IMR-90 (cell line): Measurements from ENCODE around the gene JPT2. TPM values are rescaled to one million over a fixed set of nuclear protein-coding genes. Genes with fewer than 3 reads are reported as not detected.

Source experiments
- ATAC-seq: fragments of 200-7000 bp; cut with Tn5 transposase; 2 replicates; pipeline ENCODE4 v1.9.1; 2020; ENCODE audit warnings: low read depth, mild to moderate bottlenecking, moderate library complexity
- BruUV-seq: library from RNA; stranded (reverse); fragments of 400-500 nt; replicated peaks from 2 replicates; lab custom pipeline; 2021; lab: Mats Ljungman, UMichigan
- CTCF ChIA-PET: fragments of 300-600 bp; formaldehyde crosslinking; extraction: SDS; loops from one replicate; lab custom pipeline; 2021; ENCODE audit warnings: antibody characterized with exemption; lab: Yijun Ruan, JAX
- POLR2A ChIA-PET: fragments of 300-600 bp; sonication (Branson Sonifier 250); formaldehyde crosslinking; loops from one replicate; lab custom pipeline; 2022; ENCODE audit warnings: antibody characterized with exemption; ENCODE audit not compliant: unreplicated experiment; lab: Charles Lee
- DNase-seq: peaks from one replicate; pipeline ENCODE4 v3.0.0; 2013
- H2AFZ ChIP-seq: replicated peaks from 2 replicates; pipeline ENCODE3; 2013; ENCODE audit warnings: low read length, mild to moderate bottlenecking; ENCODE audit not compliant: poor library complexity
- H2AK5ac ChIP-seq: 2 replicates; pipeline ENCODE4 v1.6.1; 2013; ENCODE audit warnings: low read depth, low read length, inconsistent platforms
- H2AK9ac ChIP-seq: replicated peaks from 2 replicates; pipeline ENCODE3; 2013; ENCODE audit warnings: mild to moderate bottlenecking, low read depth, low read length, moderate library complexity; ENCODE audit not compliant: poor library complexity
- H2BK120ac ChIP-seq: 2 replicates; pipeline ENCODE4 v1.6.1; 2013; ENCODE audit warnings: low read depth, low read length, inconsistent platforms
- H2BK15ac ChIP-seq: 3 replicates; pipeline ENCODE4 v1.6.1; 2013; ENCODE audit warnings: low read depth, low read length, inconsistent platforms
- H2BK20ac ChIP-seq: 2 replicates; pipeline ENCODE4 v1.6.1; 2013; ENCODE audit warnings: low read depth, mild to moderate bottlenecking, inconsistent platforms, low read length, moderate library complexity
- H2BK5ac ChIP-seq: 2 replicates; pipeline ENCODE4 v1.6.1; 2013; ENCODE audit warnings: mild to moderate bottlenecking, low read depth, low read length, inconsistent platforms; ENCODE audit not compliant: poor library complexity, severe bottlenecking
- H3K14ac ChIP-seq: replicated peaks from 2 replicates; pipeline ENCODE4 v1.6.1; 2013; ENCODE audit warnings: low read depth, low read length, inconsistent platforms
- H3K18ac ChIP-seq: 2 replicates; pipeline ENCODE4 v1.6.1; 2013; ENCODE audit warnings: low read depth, low read length, control low read depth
- H3K23ac ChIP-seq: 2 replicates; pipeline ENCODE4 v1.6.1; 2013; ENCODE audit warnings: low read depth, low read length, inconsistent platforms
- H3K27ac ChIP-seq: 2 replicates; pipeline ENCODE4 v1.5.1; 2013; ENCODE audit warnings: mild to moderate bottlenecking, control low read depth, low read length; ENCODE audit not compliant: insufficient read depth
- H3K27me3 ChIP-seq: 2 replicates; pipeline ENCODE4 v1.6.1; 2013; ENCODE audit warnings: low read length; ENCODE audit not compliant: control insufficient read depth, insufficient read depth
- H3K36me3 ChIP-seq: 2 replicates; pipeline ENCODE4 v1.6.1; 2013; ENCODE audit warnings: low read length, mixed read lengths; ENCODE audit not compliant: control insufficient read depth, insufficient read depth
- H3K4ac ChIP-seq: 2 replicates; pipeline ENCODE4 v1.6.1; 2013; ENCODE audit warnings: low read depth, low read length, inconsistent platforms
- H3K4me1 ChIP-seq: 2 replicates; pipeline ENCODE4 v1.6.1; 2013; ENCODE audit warnings: low read length, mixed read lengths; ENCODE audit not compliant: control insufficient read depth, insufficient read depth
- H3K4me2 ChIP-seq: 2 replicates; pipeline ENCODE4 v1.6.1; 2013; ENCODE audit warnings: low read depth, mild to moderate bottlenecking, control low read depth, low read length, moderate library complexity
- H3K4me3 ChIP-seq: 2 replicates; pipeline ENCODE4 v1.5.1; 2013; ENCODE audit warnings: low read depth, mild to moderate bottlenecking, control low read depth, low read length, moderate library complexity; ENCODE audit not compliant: insufficient read depth
- H3K56ac ChIP-seq: 2 replicates; pipeline ENCODE4 v1.6.1; 2013; ENCODE audit warnings: low read length, inconsistent platforms; ENCODE audit not compliant: insufficient read depth; ENCODE audit errors: extremely low read depth
- H3K79me1 ChIP-seq, 2 experiments: 2 replicates each; pipeline ENCODE4 v1.6.1; 2013; ENCODE audit warnings: low read length in 2 of 2, inconsistent platforms in 1 of 2, low read depth in 1 of 2
- H3K9ac ChIP-seq: 2 replicates; pipeline ENCODE4 v1.6.1; 2013; ENCODE audit warnings: low read depth, low read length, control low read depth
- H3K9me1 ChIP-seq: 2 replicates; pipeline ENCODE4 v1.6.1; 2013; ENCODE audit warnings: low read length, inconsistent platforms; ENCODE audit not compliant: insufficient read depth
- H3K9me3 ChIP-seq: 2 replicates; pipeline ENCODE4 v1.6.1; 2013; ENCODE audit warnings: low read length; ENCODE audit not compliant: control insufficient read depth, insufficient read depth
- H4K20me1 ChIP-seq: 2 replicates; pipeline ENCODE4 v1.6.1; 2013; ENCODE audit warnings: low read length, inconsistent platforms; ENCODE audit not compliant: insufficient read depth
- H4K5ac ChIP-seq: 2 replicates; pipeline ENCODE4 v1.6.1; 2013; ENCODE audit warnings: mild to moderate bottlenecking, low read depth, low read length, control low read depth
- H4K8ac ChIP-seq, 2 experiments: 2 replicates each; pipeline ENCODE4 v1.6.1; 2013; ENCODE audit warnings: low read depth in 2 of 2, low read length in 2 of 2, control low read depth in 1 of 2, inconsistent platforms in 1 of 2
- H4K91ac ChIP-seq: 2 replicates; pipeline ENCODE4 v1.6.1; 2013; ENCODE audit warnings: low read depth, low read length, inconsistent platforms; ENCODE audit not compliant: insufficient read depth
- BHLHE40 ChIP-seq: fragments of 150-350 bp; IDR thresholded peaks from 2 replicates; pipeline ENCODE4 v1.6.1; 2016; ENCODE audit warnings: mild to moderate bottlenecking, low read depth, low read length
- CEBPB ChIP-seq: IDR thresholded peaks from 2 replicates; pipeline ENCODE4 v1.6.1; 2012; ENCODE audit warnings: low read depth, low read length, improper control_type of control experiment
- FOS ChIP-seq: fragments of 150-350 bp; IDR thresholded peaks from 2 replicates; pipeline ENCODE4 v1.6.1; 2016; ENCODE audit warnings: low read depth, low read length
- NFE2L2 ChIP-seq: fragments of 150-350 bp; IDR thresholded peaks from 2 replicates; pipeline ENCODE4 v1.6.1; 2016; ENCODE audit warnings: low read depth, mild to moderate bottlenecking, low read length
- WGBS, 2 experiments: methylation state at CpG; one replicate each; pipeline versions ENCODE4 v1.1.5 to v1.1.7; 2013; ENCODE audit warnings: missing lambda C conversion rate in 2 of 2; ENCODE audit not compliant: insufficient read length in 1 of 2; ENCODE audit errors: extremely low coverage in 2 of 2; 5-methylcytosine and 5-hydroxymethylcytosine counted together
- dilution Hi-C: fragments of 300-500 bp; cut with HindIII; formaldehyde crosslinking; loops from one replicate; pipeline ENCODE4 v1.14.3; 2018; ENCODE audit warnings: low sequenced_read_pairs; ENCODE audit not compliant: unreplicated experiment
- in situ Hi-C: fragments of 300-500 bp; cut with MboI; formaldehyde crosslinking; loops from 3 replicates; pipeline ENCODE4 v1.14.3; 2019; ENCODE audit warnings: low sequenced_read_pairs, inconsistent platforms, mixed read lengths
- intact Hi-C: fragments of 100-400 bp; cut with micrococcal nuclease; formaldehyde crosslinking; loops from 2 replicates; pipeline ENCODE4 v1.10.0; 2022
- polyA plus RNA-seq, 3 experiments: library from polyadenylated mRNA; depleted of rRNA; stranded (reverse); fragments of >200 nt; gene quantifications; 2 replicates each; pipeline ENCODE4 v1.2.3, GENCODE V29; 2012; ENCODE audit warnings: low replicate concordance in 1 of 3
- total RNA-seq: library from RNA; depleted of rRNA; stranded (reverse); fragments of >200 nt; gene quantifications from 2 replicates; pipeline ENCODE4 v1.2.3, GENCODE V29; 2012

JPT2 gene
- total and polyA plus RNA-seq, 2 of the 4 experiments (the other 2 are of a cell fraction): 40.0 to 41.5 TPM

GRCh38 chr16:1674751-1675664, 3.1 kb upstream of the JPT2 start:
- Histone ChIP-seq H3K27ac (peak overlapping the region; percentile 26; the same call in 1 of the 2 replicates), H2AK9ac (peak overlapping the region; percentile 82), H3K9me1 (peaks cover 24% of the 10 kb centered on the region), H3K18ac (no peak overlapping the region), H2AK5ac (peak overlapping the region; percentile 94), H3K4me1 (peaks cover 8% of the 10 kb centered on the region), H2BK120ac (peak overlapping the region; percentile 76), H3K56ac (no peak overlapping the region), H4K20me1 (peaks cover 18% of the 10 kb centered on the region), H3K23ac (peak overlapping the region; percentile 32; the same call in 1 of the 2 replicates), H3K79me1 (peaks cover 12 to 57% of the 10 kb centered on the region in 2 experiments), H2AFZ (peak overlapping the region; percentile 36), H4K5ac (no peak overlapping the region; the same call in 1 of the 2 replicates), H3K36me3 (peaks cover 57% of the 10 kb centered on the region), H2BK15ac (no peak overlapping the region; the same call in 2 of the 3 replicates), H3K4me2 (no peak overlapping the region), H3K9me3 (no peaks in the 10 kb centered on the region), H3K4ac (peak overlapping the region; percentile 87), H3K4me3 (no peak overlapping the region), H3K9ac (no peak overlapping the region), H3K14ac (peak overlapping the region; percentile 40; the same call in 1 of the 2 replicates), H2BK20ac (peak overlapping the region; percentile 73; the same call in 1 of the 2 replicates), H4K8ac (peak overlapping the region; percentile 14 to 53; a peak in 2 of 4 replicates), H2BK5ac (peak overlapping the region; percentile 64), H3K27me3 (no peaks in the 10 kb centered on the region), H4K91ac (peak overlapping the region; percentile 31; the same call in 1 of the 2 replicates)
- BruUV-seq: no TSS peak
- DNase-seq (peak; percentile 79), ATAC-seq (peak; percentile 50)
- WGBS, 2 experiments: 74% methylated on average over 13 of the region's 19 CpGs; no CpG with 5 or more reads in 1 of the 2 experiments
- intact Hi-C loops: no loop called here
- POLR2A ChIA-PET: no interaction called here
- in situ Hi-C loops: no loop called here
- TF ChIP-seq CEBPB (no peak), FOS (peak; percentile 58), BHLHE40 (0 out of 2 replicates have a peak, but pooled peaks have one; percentile 9), NFE2L2 (peak; percentile 22; the same call in 1 of the 2 replicates)
- dilution Hi-C loops: no loop called here
- CTCF ChIA-PET: interaction anchor here (0.5 to 0.6 kb wide), 2 partner anchors 21 to 1243 kb away, joined by 3 to 6 read pairs; no protein-coding TSS in a partner anchor
